GM23248 (cell line): ENCODE results near the gene DENND2D.

ENCODE experiments used
- EZH2 ChIP-seq: fragments of 200-600 bp; sonication (generic); IDR thresholded peaks from 2 replicates; pipeline ENCODE4 v1.6.1; 2018; ENCODE audit warnings: antibody characterized with exemption, mild to moderate bottlenecking; ENCODE audit not compliant: insufficient read depth, poor library complexity, severe bottlenecking
- EZH2phosphoT487 ChIP-seq: fragments of 200-600 bp; sonication (generic); IDR thresholded peaks from 2 replicates; pipeline ENCODE4 v1.6.1; 2018; ENCODE audit warnings: antibody characterized with exemption, moderate library complexity, mild to moderate bottlenecking, low read depth; ENCODE audit not compliant: insufficient read depth

DNA sequence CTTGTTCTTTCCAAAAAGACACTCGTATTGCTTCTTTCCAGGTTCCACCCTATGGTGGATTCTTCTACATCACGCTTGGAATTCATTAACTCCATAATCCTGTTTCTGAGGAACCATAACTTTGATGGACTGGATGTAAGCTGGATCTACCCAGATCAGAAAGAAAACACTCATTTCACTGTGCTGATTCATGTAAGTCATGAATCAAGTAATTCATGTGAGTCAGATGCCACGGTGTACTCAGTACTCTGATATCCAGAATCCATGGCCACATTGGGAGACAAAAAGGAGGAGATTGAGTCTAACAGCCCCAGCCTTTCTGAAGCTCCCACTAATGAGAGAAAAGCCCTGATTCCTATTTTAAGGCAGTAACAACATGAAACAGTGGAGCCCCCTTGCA is 34.4 kb upstream of the DENND2D start:
- TF ChIP-seq EZH2 (no peak), EZH2phosphoT487 (no peak)
